ENCODE data around the gene DACT1.

Gene DACT1

GRCh38 chr14:58635091-58635830 is 2.5 kb upstream of the DACT1 start:
- DNase-seq (ENCODE audit: low read depth), result no peak

- no peak for DNase-seq (ENCODE audit: low read depth)
Measured at GRCh38 chr14:58636129-58636528, 1.6 kb upstream of the DACT1 start.

DNA sequence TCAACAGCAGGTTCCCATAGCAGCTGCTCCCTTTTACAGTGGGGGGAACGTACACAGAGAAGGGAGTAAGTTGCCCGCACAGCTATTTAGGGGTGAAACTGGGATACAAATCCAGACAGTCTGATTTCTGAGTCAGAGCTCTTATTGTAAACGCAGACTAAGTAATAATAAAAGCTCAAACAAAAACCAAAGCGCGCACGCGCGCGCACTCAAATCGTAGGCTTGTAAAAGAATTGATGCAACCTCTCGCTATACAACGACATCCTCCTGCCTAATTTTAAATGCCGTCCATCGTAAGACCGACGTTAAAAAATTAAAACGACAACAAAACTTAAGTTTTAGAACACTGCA is 747 bp upstream of the DACT1 start:
- no peak for DNase-seq (ENCODE audit: low read depth)

- DNase-seq (ENCODE audit: low read depth), result no peak
Measured at GRCh38 chr14:58638231-58639197, 752 bp downstream of the DACT1 start.

DNA sequence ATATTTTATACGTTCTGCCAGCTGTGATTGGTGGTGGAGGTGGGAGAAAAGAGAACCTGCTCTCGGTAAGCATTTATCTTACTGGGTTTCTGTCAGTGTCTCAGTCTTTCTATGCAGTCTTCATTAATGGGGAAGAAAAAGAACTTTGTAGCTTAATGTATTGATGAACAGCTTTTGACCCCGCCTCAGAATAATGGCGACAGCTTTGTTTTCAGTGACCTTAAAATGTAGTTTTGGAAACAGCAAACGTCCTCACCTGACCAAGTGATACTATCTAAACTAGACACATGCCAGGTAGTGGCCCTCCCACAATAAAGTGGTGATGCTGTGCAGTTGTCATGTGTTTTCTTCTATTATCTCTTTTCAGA is 1.4 kb downstream of the DACT1 start:
- no peak for DNase-seq (ENCODE audit: low read depth)

- no peak for DNase-seq (ENCODE audit: low read depth)
Measured at GRCh38 chr14:58639842-58640484, 2.2 kb downstream of the DACT1 start.

GRCh38 chr14:58640959-58641358 is 3.2 kb downstream of the DACT1 start:
- no peak for DNase-seq (ENCODE audit: low read depth)

DNA sequence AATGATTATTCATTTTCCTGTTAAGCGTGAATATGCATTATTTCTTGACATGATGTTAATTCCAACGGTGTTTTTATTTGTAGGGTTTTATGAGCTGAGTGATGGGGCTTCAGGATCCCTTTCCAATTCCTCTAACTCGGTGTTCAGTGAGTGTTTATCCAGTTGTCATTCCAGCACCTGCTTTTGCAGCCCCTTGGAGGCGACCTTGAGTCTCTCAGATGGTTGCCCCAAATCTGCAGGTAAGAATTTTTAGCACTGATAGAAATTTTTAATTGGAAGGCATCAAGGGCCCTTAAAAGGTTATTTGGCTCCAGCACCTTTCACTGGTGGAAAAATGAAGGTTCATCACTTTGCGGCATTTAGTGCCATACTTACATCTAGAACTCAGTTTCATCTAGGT is 3.7 kb downstream of the DACT1 start:
- DNase-seq (ENCODE audit: low read depth), result no peak

DNA sequence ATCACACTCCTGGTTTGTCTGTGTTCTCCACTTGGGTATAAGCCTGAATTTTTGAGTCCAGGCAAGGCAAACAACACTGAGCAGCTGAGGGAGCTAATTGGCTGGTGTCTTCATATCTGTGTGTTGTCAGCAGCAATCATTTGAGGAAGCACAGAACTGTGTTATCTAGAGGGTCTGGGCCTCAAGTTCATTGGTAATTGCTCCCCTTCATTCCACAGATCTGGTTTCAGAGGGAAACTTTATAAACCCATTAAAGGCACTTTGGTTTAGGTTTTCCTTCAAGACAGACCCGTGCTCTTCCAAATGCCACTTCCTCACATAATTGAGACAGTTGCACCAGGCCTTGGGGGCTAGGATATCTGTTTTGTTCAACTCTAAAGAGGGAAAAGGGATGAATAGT is 5.6 kb downstream of the DACT1 start:
- DNase-seq (ENCODE audit: low read depth), result no peak

DNA sequence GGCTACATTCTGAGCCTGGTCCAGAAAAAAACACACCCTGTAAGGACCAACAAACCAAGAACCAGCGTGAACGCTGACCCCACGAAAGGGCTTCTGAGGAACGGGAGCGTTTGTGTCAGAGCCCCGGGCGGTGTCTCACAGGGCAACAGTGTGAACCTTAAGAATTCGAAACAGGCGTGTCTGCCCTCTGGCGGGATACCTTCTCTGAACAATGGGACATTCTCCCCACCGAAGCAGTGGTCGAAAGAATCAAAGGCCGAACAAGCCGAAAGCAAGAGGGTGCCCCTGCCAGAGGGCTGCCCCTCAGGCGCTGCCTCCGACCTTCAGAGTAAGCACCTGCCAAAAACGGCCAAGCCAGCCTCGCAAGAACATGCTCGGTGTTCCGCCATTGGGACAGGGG is 7.9 kb downstream of the DACT1 start:
- DNase-seq (ENCODE audit: low read depth), result no peak

DNA sequence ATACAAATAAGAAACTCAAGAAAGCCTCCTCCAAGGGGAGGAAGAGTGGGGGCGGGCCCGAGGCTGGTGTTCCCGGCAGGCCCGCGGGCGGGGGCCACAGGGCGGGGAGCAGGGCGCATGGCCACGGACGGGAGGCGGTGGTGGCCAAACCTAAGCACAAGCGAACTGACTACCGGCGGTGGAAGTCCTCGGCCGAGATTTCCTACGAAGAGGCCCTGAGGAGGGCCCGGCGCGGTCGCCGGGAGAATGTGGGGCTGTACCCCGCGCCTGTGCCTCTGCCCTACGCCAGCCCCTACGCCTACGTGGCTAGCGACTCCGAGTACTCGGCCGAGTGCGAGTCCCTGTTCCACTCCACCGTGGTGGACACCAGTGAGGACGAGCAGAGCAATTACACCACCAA is 8.7 kb downstream of the DACT1 start:
- DNase-seq (ENCODE audit: low read depth), result no peak

GRCh38 chr14:58647777-58648176 is 10.0 kb downstream of the DACT1 start:
- no peak for DNase-seq (ENCODE audit: low read depth)

DNA sequence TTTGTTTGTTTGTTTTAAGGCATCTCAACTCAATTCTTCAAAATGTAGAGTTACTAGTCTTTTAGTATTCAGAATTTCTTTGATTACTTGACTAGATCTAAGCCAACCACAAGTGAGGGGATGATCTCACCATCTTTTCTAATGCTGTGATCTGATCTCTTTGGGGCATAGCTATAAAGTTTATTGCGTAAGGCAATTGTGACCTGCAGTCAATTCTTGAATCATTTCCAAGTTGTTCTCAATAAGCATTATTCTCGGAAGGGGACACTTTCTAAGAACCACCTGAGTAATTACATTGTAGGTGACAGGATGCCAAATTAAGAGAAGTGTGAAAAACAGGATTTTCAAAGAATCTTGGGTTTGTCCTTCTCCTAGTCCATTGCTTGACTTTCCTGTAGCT is 13.1 kb downstream of the DACT1 start:
- no peak for DNase-seq (ENCODE audit: low read depth)

DNA sequence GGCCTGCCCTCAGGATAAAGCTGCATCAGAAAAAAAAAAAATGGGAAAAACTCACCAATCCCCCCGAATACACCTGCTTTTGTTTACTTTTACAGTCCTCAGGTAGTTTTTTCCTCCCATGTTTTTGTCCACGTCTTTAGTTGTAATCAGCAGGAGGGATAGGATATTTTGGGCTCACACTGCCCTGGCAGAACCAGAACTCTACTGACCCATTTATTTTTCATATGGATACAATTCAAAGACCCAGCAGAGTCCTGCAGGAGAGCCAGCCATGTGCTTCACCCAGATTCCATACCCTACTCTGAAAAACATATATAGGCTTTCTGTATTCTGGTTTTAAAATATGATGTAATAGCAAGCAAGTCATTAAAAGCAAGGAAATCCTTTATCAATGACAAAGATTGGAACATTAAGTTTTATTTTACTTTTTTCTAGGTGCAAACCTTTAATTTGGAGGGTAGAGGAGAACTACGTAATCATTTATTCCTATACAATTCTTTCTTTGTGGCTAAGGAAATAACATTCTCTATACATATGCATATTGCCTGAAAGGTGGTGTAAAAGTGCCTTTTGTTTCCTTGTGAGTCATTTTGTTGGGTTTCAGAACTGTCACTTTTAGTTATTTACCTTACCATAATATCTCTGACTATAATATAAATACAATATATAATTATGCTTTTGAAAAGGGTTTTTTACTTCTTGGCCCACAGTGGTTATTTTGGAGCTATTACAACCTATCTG is 19.1 kb downstream of the DACT1 start:
- no peak for DNase-seq (ENCODE audit: low read depth)

GRCh38 chr14:58659061-58659460 is 21.3 kb downstream of the DACT1 start:
- no peak for DNase-seq (ENCODE audit: low read depth)

DNA sequence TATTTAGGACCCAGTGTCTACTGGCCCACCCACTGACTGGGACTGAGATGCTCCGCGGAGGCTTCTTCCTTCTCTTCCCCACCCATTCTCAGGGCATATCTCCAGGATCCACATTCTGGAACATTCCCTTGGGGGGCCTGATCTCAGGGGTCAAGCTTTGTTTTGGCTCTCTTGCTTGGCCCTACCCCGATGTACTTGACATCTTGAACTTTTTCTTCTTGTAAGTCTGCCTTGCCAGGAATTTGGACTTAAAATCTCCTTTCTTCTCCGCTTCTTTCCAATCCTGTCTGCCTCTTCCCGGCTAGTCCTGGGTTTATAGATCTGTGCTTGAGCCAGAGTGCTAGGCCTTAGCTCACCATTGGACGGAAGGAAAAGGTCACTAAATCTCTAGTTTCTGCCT is 22.1 kb downstream of the DACT1 start:
- no peak for DNase-seq (ENCODE audit: low read depth)

DNA sequence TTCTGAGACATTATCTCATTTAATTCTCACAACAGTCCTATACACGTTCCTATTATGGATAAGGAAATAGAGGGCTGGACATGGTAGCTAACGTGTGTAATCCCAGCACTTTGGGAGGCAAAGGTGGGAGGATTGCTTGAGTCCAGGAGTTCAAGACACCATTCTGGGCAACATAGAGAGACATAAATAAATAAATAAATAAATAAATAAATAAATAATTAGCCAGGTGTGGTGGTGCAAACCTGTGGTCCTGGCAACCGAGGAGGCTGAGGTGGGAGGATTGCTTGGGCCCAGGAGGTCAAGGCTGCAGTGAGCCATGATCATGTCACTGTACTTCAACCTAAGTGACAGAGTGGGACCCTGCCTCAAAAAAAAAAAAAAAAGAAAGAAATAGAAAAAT is 22.6 kb downstream of the DACT1 start:
- no peak for DNase-seq (ENCODE audit: low read depth)

GRCh38 chr14:58662018-58662417 is 24.3 kb downstream of the DACT1 start:
- no peak for DNase-seq (ENCODE audit: low read depth)

GRCh38 chr14:58662759-58663158 is 25.0 kb downstream of the DACT1 start:
- DNase-seq (ENCODE audit: low read depth), result no peak

- no peak for DNase-seq (ENCODE audit: low read depth)
Measured at GRCh38 chr14:58663494-58664111, 25.8 kb downstream of the DACT1 start.

DNA sequence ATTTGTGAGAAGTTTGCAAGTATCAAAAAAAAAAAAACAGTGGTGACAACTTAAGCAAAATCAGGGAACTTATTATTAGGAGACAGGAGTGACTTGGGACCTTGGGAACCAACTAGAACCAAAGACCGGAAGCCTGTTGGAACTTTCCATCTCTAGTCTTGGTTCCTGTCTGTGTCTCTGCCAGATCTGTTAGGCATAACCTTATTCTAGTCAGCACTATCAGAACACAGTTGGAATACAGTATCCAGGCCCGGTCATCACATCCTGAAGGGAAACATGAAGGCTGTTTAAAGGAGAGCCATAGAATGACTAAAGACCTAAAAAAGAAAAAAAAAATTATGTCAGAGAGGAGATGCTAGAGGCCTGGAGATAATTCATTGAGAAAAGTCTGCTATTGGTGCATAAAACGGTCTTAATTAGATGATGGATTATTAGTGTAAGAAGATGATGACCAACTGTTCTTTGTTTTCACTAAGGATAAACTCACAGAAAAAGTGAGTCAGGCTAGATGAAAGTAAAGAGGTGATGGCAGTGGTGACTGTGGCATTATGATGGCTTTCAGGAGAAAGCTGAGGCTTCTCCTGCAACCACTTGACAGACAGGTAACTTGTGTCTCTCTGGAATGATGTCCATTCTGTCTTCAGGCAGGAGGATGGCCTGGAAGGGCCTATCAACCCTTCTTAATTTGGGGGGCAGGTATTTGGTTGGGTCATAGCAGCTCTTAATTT is 28.2 kb downstream of the DACT1 start:
- no peak for DNase-seq (ENCODE audit: low read depth)

All from stimulated activated CD8-positive, alpha-beta memory T cell treated with anti-CD3 and anti-CD28 coated beads, Interleukin-15, amount 100 ng/mL, for 1 hour (primary cell).